Activated naive CD8-positive, alpha-beta T cell treated with anti-CD3 and anti-CD28 coated beads for 36 hours (primary cell): ENCODE data around the gene LCAT. TPM values are rescaled to one million over a fixed set of nuclear protein-coding genes. Genes with fewer than 3 reads are reported as not detected.

Source experiments
- DNase-seq: peaks from one replicate; pipeline ENCODE4 v3.0.0; 2021
- H3K27ac Mint-ChIP-seq: one replicate; pipeline ENCODE4 v1.8.0; 2022; ENCODE audit warnings: mild to moderate bottlenecking, moderate library complexity, mixed read lengths
- H3K27me3 Mint-ChIP-seq: one replicate; pipeline ENCODE4 v1.8.0; 2022; ENCODE audit warnings: mild to moderate bottlenecking, mixed read lengths
- H3K36me3 Mint-ChIP-seq: one replicate; pipeline ENCODE4 v1.8.0; 2021; ENCODE audit warnings: mild to moderate bottlenecking, mixed read lengths
- H3K4me1 Mint-ChIP-seq: one replicate; pipeline ENCODE4 v1.8.0; 2021; ENCODE audit warnings: mixed read lengths
- H3K4me3 Mint-ChIP-seq: one replicate; pipeline ENCODE4 v1.8.0; 2022; ENCODE audit warnings: mild to moderate bottlenecking, moderate library complexity, mixed read lengths
- H3K9me3 Mint-ChIP-seq: one replicate; pipeline ENCODE4 v1.8.0; 2022; ENCODE audit warnings: mixed read lengths
- total RNA-seq, 2 experiments: library from RNA; stranded (reverse); gene quantifications; one replicate each; pipeline ENCODE4 v1.2.3, GENCODE V29; 2021

LCAT gene
- total RNA-seq, 2 experiments from 2014 or later, result 11.3 to 11.4 TPM

DNA sequence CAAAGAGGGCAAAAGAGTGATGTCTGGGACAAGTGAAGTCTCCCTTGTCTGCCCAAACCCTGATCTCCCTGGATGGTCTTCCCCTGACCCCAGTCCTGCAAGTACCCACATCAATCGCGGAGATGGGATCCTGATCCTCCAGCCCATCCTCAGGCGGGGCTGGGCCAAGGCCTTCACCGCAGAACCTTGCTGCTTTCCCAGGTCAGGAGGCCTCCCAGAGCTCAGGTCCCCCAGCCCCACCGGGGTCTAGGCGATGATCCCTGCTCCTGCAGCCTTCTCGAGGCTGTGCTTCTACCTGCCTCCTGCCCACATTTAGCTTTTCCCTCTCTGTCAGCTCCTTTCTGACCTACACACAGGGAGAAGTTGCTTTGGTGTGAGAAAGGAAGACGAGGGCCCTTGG is 18.2 kb upstream of the LCAT start:
- Mint-ChIP-seq H3K27ac (no peak overlapping the region), H3K36me3 (peaks cover 6% of the 10 kb centered on the region), H3K4me1 (peaks cover 7% of the 10 kb centered on the region), H3K9me3 (no peaks in the 10 kb centered on the region), H3K4me3 (no peak overlapping the region), H3K27me3 (no peaks in the 10 kb centered on the region)
- DNase-seq, result no peak

DNA sequence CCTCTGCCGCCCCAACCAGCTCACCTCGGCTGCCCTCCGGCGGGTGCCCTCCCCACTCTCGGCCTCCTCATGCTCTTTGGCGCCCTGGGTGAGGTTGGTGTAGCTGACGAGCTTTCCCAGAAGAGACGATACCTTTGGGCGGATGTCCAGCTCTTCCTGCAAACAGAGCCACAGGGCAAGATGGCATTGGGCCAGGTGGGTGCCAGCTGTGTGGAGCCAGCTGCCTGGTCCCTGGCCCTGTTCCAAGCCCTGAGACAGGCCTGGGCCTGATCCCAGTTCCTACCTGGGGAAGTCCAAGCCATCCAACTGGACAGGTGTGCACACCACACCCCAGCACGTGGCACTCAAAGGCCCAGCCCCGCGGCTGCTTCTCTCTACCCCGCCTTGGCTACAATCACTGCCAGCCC is 17.6 kb upstream of the LCAT start:
- Mint-ChIP-seq H3K4me1 (peaks cover 4% of the 10 kb centered on the region), H3K4me3 (no peak overlapping the region), H3K9me3 (no peaks in the 10 kb centered on the region), H3K36me3 (peaks cover 6% of the 10 kb centered on the region), H3K27me3 (no peaks in the 10 kb centered on the region), H3K27ac (no peak overlapping the region)
- no peak for DNase-seq

DNA sequence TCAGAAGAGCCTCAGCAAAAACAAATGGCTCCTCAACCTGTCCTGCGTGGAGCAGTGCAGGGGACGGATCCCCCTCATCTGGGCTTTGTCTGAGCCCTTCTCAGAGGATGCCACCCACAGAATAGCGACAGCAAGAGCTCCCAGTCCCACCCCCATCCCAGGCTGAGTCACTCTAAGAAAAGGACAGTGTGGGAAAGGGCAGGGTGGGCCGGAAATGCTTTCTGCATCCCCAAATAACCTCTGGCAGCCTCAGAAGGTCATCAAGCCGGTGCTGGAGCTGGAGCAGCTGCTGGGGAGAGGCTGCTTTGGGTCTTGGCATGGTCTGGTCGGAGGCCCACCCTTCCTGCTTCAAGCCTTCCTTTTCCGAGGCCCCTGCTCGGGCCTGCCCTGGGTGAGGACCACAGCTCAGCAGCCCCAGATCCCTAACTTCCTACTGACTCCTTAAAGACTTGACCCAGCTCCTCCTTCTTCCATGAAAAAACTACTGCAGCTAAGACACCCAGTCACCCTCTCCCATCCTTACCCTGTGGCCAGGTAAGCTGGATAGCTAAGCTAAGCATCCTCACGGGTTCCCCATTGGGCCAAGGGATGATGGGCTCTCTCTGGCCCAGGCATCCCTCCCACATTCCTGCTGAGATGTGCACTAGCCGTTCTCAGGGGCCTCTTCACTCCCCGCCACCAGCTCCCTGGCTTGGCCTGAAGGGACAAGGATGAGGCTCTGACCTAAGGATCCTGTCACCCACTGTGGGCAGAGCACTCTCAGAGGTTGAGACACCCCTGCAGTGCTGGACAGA is 15.8 kb upstream of the LCAT start:
- H3K4me1 Mint-ChIP-seq, result no peaks in the 10 kb centered on the region
- DNase-seq, result no peak
- H3K36me3 Mint-ChIP-seq, result peaks cover 6% of the 10 kb centered on the region
- no peaks in the 10 kb centered on the region for H3K27me3 Mint-ChIP-seq
- H3K4me3 Mint-ChIP-seq, result no peak overlapping the region
- H3K27ac Mint-ChIP-seq, result no peak overlapping the region
- H3K9me3 Mint-ChIP-seq, result no peaks in the 10 kb centered on the region

DNA sequence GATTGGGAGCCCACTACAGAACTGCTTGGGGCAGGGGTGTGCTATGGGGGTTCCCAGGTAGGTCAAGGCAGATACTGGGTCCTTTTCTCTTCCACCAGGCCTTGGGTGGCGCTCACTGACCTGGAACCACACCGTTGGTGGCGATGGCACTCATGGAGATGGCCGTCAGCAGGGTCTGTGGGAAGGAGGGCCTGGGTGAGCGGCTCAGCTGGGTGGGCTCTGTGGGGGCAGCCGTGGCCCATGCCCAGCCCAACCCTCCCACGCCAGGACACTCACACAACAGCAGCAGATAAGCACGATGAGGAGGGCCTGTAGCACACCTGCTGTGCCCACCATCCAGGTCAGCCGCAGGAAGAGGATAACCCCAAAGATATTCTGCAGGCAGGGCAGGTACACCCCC is 13.7 kb upstream of the LCAT start:
- H3K4me3 Mint-ChIP-seq, result no peak overlapping the region
- H3K27me3 Mint-ChIP-seq, result no peaks in the 10 kb centered on the region
- DNase-seq, result no peak
- H3K36me3 Mint-ChIP-seq, result peaks cover 6% of the 10 kb centered on the region
- H3K9me3 Mint-ChIP-seq, result no peaks in the 10 kb centered on the region
- no peaks in the 10 kb centered on the region for H3K4me1 Mint-ChIP-seq
- no peak overlapping the region for H3K27ac Mint-ChIP-seq

DNA sequence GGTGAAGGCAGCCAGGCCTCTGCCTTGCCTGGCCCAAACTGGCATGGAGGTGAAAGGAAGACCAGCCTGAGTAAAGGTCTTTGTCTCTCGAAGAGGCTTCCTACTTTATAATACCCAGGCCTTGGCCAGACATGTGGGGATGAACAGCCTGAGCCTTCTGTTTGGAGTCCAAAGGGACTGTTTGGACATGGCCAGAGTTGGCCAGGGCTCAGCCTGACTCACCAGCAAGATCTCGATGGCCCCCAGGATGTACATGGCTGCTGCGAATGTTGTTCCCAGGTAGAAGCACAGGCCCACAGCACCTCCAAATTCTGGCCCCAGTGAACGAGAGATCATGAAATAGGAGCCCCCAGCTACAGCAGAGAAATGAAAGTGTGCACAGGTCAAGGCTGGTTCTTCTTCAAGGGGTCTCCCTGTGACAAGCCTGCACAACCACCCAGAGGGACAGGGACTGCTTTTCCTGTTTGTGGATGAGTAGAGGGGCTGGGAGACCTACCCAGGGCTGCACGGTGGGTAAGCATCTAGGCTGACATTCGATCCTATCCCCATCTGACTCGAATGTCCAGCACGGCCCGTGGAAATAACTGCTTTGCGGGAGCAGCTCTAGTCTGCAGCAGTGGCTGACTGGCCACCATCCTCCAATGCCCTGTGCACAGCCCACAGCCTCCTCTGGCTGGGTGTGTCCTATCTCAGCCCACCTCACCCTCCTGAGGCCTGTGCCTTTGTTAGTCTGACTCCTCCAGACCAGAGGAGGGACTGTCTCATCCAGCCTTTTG is 10.7 kb upstream of the LCAT start:
- no peak overlapping the region for H3K27ac Mint-ChIP-seq
- no peak for DNase-seq
- no peaks in the 10 kb centered on the region for H3K27me3 Mint-ChIP-seq
- H3K9me3 Mint-ChIP-seq, result no peaks in the 10 kb centered on the region
- peaks cover 3% of the 10 kb centered on the region for H3K36me3 Mint-ChIP-seq
- no peaks in the 10 kb centered on the region for H3K4me1 Mint-ChIP-seq
- no peak overlapping the region for H3K4me3 Mint-ChIP-seq

DNA sequence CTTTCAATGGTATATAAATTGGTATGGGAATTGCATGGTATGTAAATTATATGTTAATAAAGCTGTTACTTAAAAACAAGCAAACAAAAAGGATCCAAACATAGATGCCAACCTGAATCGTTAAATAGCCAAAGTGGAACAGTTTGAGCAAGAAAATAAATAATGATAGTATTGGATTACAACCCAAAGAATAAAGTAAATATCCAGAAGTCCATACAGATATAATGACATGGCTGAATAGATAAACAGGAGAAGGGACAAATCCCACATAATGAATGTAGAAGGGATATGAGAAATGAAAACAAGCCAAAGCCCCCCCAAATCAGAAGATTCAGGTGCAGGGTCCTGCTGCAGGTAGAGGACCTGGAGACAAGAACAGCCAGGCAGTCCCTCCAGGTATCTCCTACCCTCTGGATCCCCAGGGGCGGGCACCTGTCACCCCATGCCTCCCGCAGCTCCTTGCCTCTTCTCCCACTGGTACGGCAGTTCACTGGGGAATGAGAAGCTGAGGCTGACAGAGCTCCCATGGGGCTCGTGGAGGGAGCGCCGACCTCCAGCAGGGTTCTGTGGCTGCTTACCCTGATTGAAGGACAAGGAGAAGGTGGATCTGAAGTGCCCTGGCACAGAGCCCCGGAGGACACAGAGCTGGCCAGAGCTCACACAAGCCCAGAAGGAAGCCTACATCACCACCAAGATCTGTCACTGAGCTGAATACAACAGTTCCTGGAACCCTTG is 9.9 kb upstream of the LCAT start:
- peaks cover 3% of the 10 kb centered on the region for H3K36me3 Mint-ChIP-seq
- no peaks in the 10 kb centered on the region for H3K4me1 Mint-ChIP-seq
- no peak for DNase-seq
- no peaks in the 10 kb centered on the region for H3K27me3 Mint-ChIP-seq
- H3K27ac Mint-ChIP-seq, result no peak overlapping the region
- no peaks in the 10 kb centered on the region for H3K9me3 Mint-ChIP-seq
- H3K4me3 Mint-ChIP-seq, result no peak overlapping the region

DNA sequence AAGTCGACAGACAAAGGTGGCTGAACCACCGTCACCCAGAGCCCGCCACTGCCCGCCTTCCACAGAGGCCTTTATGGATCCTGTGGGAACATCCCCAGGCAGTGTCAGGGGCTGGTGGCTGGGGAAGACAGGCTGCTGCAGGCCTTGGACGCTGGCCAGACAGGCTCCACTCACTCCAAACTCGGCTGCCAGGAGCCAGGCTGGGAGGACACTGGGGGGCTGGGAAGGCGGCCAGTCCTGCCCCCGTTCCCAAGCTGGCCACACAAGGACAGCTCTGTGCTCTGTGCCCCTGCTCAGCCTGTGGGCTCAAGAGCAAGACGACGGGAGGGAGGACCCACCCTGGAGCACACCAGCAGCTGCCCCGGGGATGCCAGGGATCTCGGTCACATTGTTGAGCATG is 7.6 kb upstream of the LCAT start:
- Mint-ChIP-seq H3K27ac (no peak overlapping the region), H3K36me3 (peaks cover 6% of the 10 kb centered on the region), H3K4me1 (no peaks in the 10 kb centered on the region), H3K9me3 (no peaks in the 10 kb centered on the region), H3K4me3 (no peak overlapping the region), H3K27me3 (no peaks in the 10 kb centered on the region)
- no peak for DNase-seq

DNA sequence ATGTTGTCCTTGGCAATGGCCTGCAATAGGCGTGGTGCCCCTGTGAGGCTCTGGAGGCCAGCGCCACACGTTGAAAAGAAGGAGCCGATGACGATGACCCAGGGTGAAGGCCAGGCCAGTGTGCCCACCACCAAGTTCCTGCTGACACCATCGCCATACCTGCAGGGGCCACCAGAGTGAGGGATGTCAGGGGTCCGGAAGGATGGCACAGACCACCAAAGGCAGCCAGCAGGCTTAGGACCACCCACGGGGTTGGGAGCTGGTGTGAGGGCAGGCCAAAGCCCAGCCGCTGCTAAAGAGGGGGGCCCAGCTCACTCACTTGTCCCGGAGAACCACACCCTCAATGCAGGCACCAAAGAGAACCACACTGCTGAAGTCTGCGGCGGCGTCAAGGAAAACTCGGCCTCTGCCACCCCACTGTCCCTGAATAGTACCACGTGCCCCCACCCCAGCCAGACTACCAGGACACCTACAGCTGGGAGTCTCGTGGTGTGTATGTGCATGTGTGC is 6.5 kb upstream of the LCAT start:
- H3K36me3 Mint-ChIP-seq, result peaks cover 6% of the 10 kb centered on the region
- no peak overlapping the region for H3K4me3 Mint-ChIP-seq
- H3K27ac Mint-ChIP-seq, result no peak overlapping the region
- no peak for DNase-seq
- H3K9me3 Mint-ChIP-seq, result no peaks in the 10 kb centered on the region
- H3K27me3 Mint-ChIP-seq, result no peaks in the 10 kb centered on the region
- H3K4me1 Mint-ChIP-seq, result no peaks in the 10 kb centered on the region

DNA sequence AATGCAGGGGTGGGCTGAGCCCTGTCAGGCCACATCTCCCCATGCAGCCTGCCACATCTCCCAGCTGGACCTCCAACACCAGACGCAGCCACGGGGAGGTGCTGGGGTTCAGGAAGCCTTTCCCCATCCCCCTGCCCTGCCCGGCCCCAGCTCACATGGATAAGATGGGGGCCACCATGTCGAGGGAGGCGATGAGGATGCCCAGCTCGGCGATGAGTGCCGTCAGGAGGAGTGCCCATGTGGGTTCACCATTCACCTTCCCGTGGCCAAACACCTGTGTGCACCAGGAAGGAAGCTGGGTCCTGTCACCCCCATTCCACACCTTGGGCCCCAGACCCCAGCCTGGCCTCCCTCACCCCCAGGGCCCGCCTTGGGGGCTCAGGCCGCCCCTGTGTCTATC is 5.7 kb upstream of the LCAT start:
- Mint-ChIP-seq H3K9me3 (no peaks in the 10 kb centered on the region), H3K36me3 (peaks cover 6% of the 10 kb centered on the region), H3K4me3 (no peak overlapping the region), H3K27ac (no peak overlapping the region), H3K27me3 (no peaks in the 10 kb centered on the region), H3K4me1 (no peaks in the 10 kb centered on the region)
- DNase-seq, result no peak

DNA sequence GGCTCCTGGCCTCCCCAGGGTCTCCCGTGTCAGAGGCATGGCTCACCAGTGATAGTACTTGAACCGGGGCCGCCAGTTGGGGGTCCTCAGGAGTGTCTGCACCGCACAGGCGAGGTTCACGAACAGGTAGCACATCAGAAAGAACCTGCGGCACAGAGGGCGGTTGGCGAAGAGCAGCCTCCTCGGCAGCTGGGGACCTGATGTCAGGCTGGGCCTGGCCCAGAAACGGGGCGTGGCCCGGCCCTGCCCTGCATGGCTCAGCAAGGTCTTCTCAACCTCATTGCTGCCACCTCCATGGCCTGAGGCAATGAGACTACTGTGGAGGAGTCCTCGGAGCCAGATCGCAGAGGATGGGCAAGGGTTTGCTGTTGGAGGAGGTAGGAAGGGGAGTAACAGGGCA is 4.1 kb upstream of the LCAT start:
- Mint-ChIP-seq H3K36me3 (peaks cover 4% of the 10 kb centered on the region), H3K27ac (no peak overlapping the region), H3K4me3 (no peak overlapping the region), H3K4me1 (peaks cover 2% of the 10 kb centered on the region), H3K9me3 (no peaks in the 10 kb centered on the region), H3K27me3 (no peaks in the 10 kb centered on the region)
- no peak for DNase-seq

DNA sequence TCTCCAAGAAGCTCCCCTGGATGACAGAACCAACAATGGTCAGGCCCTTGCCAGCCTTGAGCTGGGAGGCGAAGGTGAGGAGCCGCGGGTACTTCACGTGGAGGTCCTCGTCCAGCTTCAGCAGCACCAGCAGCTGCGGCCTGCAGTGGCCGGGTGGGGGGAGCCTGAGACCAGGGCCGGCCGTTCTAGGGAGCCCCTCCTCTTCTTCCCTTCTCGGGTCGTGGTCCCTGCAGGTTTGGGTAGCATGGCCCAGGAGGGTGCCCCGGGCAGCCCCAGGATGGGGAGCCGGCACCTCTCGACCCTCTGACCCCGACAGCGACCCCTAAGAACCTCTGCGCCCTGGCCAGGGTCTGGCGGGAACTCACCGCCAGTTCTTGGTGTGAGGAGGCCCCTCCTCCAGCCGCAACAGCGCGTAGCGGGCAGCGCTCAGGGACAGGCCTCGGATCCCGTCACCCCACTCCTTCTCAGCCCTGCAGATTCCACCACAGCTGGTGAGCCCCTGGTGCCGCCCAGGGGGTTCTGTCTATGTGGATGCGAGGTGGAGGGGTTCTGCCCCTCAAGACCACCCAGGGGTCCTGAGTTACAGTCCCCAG is 3.1 kb upstream of the LCAT start:
- Mint-ChIP-seq H3K4me3 (no peak overlapping the region), H3K4me1 (peaks cover 4% of the 10 kb centered on the region), H3K9me3 (no peaks in the 10 kb centered on the region), H3K36me3 (peaks cover 4% of the 10 kb centered on the region), H3K27me3 (no peaks in the 10 kb centered on the region), H3K27ac (no peak overlapping the region)
- DNase-seq, result no peak

DNA sequence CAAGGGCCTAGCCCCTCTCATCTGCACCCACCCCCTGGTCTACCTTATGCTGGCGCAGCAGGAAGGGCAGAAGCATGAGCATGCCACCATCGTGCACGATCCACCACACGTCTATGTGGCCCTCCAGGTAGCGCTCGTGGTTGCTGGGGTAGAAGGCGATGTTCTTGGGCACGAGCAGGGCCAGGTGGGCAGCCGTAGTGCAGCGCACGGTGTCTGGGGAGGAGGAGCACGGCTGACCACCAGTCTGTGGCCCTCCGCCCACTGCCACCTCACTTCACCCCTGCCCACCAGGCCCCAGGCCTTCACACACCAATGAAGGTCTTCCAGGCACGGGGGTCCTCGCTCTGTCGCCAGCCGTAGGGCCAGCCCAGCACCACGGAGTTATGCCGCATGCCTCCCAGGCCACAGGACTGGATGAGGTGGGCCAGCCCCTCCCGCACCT is 2.2 kb upstream of the LCAT start:
- no peak overlapping the region for H3K4me3 Mint-ChIP-seq
- H3K27ac Mint-ChIP-seq, result no peak overlapping the region

DNA sequence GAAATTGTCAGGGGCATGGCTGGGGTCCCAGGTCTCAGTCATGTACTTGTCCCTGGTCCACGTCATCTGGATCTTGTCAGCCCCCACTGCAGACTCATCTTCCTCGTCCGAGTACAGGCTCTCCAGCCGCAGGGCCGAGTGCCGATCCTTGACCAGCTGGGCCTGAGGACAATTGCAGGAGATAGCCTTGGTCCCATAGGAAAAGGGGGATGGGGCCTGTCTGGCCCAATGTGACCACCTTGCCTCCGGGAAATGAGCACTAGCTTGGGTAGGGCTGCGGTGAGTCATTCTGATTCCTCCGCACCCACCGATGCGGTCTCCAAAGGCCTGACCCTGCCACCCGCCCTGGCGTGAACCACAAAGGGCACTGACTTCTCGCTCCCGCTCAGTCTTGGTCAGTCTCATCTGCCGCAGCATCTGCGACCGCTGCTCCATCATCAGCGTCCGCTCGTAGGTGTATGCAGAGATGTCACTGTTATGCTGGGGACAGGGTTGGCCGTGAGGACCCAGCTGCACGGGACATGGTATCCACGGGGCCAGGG is 1.5 kb upstream of the LCAT start:
- Mint-ChIP-seq H3K4me1 (peaks cover 11% of the 10 kb centered on the region), H3K4me3 (no peak overlapping the region), H3K36me3 (peaks cover 9% of the 10 kb centered on the region)

More for the DNA sequence above, 2.2 kb upstream of the LCAT start:
- H3K4me1 Mint-ChIP-seq, result peaks cover 11% of the 10 kb centered on the region
- no peaks in the 10 kb centered on the region for H3K27me3 Mint-ChIP-seq
- DNase-seq, result no peak
- peaks cover 9% of the 10 kb centered on the region for H3K36me3 Mint-ChIP-seq
- no peaks in the 10 kb centered on the region for H3K9me3 Mint-ChIP-seq

DNA sequence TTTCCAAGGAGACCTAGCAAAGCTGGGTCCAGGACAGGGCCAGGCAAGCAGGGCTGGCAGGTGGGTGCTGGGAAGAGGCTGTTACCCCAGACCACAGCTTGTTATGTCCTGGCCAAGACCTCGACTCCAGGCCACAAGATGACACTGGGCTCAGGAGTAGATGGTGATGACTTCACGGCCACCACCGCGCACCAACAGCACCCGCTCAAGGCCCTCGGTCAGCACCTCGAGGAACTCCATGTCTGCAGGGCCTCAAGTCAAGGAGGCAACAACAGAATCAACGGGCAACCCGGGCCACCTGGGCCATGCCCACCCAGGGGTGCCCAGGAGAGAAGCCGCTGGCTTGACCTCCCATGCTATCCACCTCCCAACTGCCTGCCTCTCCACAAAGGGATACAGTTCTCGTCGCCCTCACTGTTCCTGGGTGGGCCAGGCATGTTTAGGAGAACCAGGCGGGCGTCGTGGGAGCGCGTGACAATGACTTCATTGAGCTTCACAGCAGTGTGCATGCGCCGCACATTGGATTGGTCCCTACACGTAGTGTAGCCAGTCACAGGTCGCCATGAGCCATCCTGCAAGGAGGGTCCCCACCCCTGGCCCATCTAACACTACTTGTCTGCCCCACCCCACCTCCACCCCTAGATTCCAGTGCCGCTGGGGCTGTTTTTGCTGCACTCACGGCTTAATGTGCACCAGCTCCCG is 921 bp upstream of the LCAT start:
- DNase-seq, result no peak
- Mint-ChIP-seq H3K36me3 (peaks cover 14% of the 10 kb centered on the region), H3K4me1 (peaks cover 17% of the 10 kb centered on the region), H3K4me3 (no peak overlapping the region), H3K27ac (no peak overlapping the region), H3K9me3 (no peaks in the 10 kb centered on the region), H3K27me3 (no peaks in the 10 kb centered on the region)

More for the DNA sequence above, 1.5 kb upstream of the LCAT start:
- Mint-ChIP-seq H3K9me3 (no peaks in the 10 kb centered on the region), H3K27ac (no peak overlapping the region), H3K27me3 (no peaks in the 10 kb centered on the region)
- DNase-seq, result no peak
